Astrocyte of the cerebellum (primary cell): Measurements from ENCODE around the gene GOLPH3.

Source experiments
- DNase-seq: peaks from one replicate; pipeline ENCODE4 v3.0.0-alpha.2; 2011; ENCODE audit warnings: low read depth
- H3K4me3 ChIP-seq: 2 replicates; pipeline ENCODE4 v1.5.1; 2011; ENCODE audit warnings: mild to moderate bottlenecking, low read depth, low read length, moderate library complexity
- CTCF ChIP-seq: IDR thresholded peaks from 2 replicates; pipeline ENCODE4 v1.5.1; 2012; ENCODE audit warnings: low read length, low read depth, moderate library complexity, mild to moderate bottlenecking; ENCODE audit errors: missing control alignments
- in situ Hi-C: cut with HindIII; loops from 2 replicates; pipeline ENCODE4 v1.10.0; 2017; ENCODE audit warnings: low sequenced_read_pairs

The GOLPH3 gene

GRCh38 chr5:32170303-32171151 is 3.6 kb downstream of the GOLPH3 start:
- TF ChIP-seq CTCF, result no peak
- in situ Hi-C loops, result no loop called here
- DNase-seq, result peak; percentile 75
- H3K4me3 ChIP-seq, result peak overlapping the region; percentile 2

- in situ Hi-C loops, result no loop called here
Measured at GRCh38 chr5:32168460-32169033, 5.6 kb downstream of the GOLPH3 start.

GRCh38 chr5:32165597-32165996 is 8.5 kb downstream of the GOLPH3 start:
- TF ChIP-seq CTCF, result no peak
- no peak for DNase-seq
- in situ Hi-C loops, result no loop called here
- H3K4me3 ChIP-seq, result no peak overlapping the region

More at GRCh38 chr5:32168460-32169033, 5.6 kb downstream of the GOLPH3 start:
- H3K4me3 ChIP-seq, result no peak overlapping the region
- no peak for DNase-seq
- TF ChIP-seq CTCF, result no peak

- H3K4me3 ChIP-seq, result no peak overlapping the region
- TF ChIP-seq CTCF, result no peak
- in situ Hi-C loops, result no loop called here
- no peak for DNase-seq
Measured at GRCh38 chr5:32163785-32164184, 10.3 kb downstream of the GOLPH3 start.

GRCh38 chr5:32163053-32163452 is 11.1 kb downstream of the GOLPH3 start:
- in situ Hi-C loops, result no loop called here
- TF ChIP-seq CTCF, result no peak
- no peak overlapping the region for H3K4me3 ChIP-seq
- no peak for DNase-seq

- in situ Hi-C loops, result no loop called here
- DNase-seq, result no peak
- H3K4me3 ChIP-seq, result no peak overlapping the region
- no peak for TF ChIP-seq CTCF
Measured at GRCh38 chr5:32160228-32160627, 13.9 kb downstream of the GOLPH3 start.
